EH (cell line): ENCODE data around the gene TP53.

Experiments
- DNase-seq: peaks from one replicate; pipeline ENCODE4 v3.0.0-alpha.2; 2015; ENCODE audit warnings: low read depth

TP53 gene

GRCh38 chr17:7706631-7707354 is 19.5 kb upstream of the TP53 start:
- no peak for DNase-seq

DNA sequence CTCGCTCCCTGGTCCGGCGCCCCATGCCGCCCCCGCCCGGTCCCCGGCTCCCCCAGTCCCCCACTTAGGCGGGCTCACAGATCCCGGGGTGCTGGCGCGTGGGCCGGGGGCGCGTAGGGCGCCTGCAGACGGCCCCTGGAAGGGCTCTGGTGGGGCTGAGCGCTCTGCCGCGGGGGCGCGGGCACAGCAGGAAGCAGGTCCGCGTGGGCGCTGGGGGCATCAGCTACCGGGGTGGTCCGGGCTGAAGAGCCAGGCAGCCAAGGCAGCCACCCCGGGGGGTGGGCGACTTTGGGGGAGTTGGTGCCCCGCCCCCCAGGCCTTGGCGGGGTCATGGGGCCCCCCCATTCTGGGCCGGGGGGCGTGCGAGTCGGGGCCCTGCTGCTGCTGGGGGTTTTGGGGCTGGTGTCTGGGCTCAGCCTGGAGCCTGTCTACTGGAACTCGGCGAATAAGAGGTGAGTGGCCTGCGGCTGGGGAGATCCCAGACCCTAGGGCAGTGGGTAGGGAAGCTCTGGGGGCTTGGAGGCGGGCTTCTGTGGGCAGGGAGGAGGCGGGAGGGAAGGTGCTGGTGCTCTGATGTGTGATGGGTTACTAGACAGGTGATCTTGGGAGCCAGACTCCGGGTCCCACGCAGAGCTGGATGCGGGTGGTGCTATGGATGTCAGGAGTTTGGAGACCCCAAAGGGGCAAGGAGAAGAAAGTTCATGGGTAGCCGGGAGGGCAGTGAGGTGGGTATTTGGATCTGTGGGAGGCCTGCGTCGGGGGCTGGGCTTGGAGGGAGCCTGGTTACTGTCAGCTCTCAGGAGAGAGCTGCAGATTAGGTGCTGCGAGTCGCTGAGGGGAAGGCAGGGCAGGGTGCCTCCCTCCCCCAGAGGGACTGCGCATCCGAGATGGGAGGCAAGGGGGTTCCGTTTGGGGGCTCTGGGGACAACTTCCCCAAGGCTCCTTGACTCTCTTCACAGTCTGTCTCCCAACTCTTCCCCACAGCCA is 18.3 kb upstream of the TP53 start:
- DNase-seq = no peak

GRCh38 chr17:7704601-7705268 is 17.4 kb upstream of the TP53 start, which contains the start of gene EFNB3:
TSS of gene EFNB3 (plus strand) at chr17:7705202. CDS start at chr17:7705599, 397 bp downstream.
- peak; percentile 56 for DNase-seq

GRCh38 chr17:7703584-7704479 is 16.5 kb upstream of the TP53 start:
- DNase-seq = peak; percentile 54

DNA sequence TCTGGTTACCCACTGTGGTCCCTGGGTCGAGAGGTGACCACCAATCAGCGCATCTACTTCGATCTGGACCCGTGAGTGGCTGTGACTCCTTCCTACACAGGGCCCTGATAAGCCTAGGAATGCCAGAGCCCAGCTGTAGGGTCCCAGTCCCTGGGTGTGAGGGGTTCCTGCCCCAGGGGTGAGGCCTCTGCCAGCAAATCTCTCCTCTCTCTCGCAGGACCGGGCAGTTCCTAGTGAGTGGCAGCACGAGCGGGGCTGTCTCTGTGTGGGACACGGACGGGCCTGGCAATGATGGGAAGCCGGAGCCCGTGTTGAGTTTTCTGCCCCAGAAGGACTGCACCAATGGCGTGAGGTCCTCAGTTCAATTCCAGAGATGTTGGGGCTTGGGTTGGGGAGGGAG is 15.5 kb upstream of the TP53 start:
- no peak for DNase-seq

- DNase-seq = no peak
These were observed 14.4 kb upstream of the TP53 start for GRCh38 chr17:7701681-7702080.

DNA sequence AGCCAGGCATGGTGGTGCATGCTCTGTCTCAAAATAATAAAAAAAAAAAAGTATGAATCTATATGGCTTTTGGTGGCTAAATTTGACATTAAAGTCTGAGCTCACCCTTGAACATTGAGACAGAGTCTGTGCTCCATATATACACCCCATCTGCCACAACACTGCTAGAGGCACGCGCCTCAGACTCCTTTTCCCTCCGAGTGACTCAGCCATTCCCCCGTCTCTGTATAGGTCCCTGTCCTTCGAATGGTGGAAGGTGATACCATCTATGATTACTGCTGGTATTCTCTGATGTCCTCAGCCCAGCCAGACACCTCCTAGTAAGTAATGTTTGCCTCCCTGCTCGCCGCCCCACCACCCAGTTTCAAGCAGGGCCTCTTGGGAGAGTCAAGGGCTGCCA is 13.2 kb upstream of the TP53 start:
- DNase-seq = no peak

GRCh38 chr17:7697828-7698588 is 10.7 kb upstream of the TP53 start:
- no peak for DNase-seq

DNA sequence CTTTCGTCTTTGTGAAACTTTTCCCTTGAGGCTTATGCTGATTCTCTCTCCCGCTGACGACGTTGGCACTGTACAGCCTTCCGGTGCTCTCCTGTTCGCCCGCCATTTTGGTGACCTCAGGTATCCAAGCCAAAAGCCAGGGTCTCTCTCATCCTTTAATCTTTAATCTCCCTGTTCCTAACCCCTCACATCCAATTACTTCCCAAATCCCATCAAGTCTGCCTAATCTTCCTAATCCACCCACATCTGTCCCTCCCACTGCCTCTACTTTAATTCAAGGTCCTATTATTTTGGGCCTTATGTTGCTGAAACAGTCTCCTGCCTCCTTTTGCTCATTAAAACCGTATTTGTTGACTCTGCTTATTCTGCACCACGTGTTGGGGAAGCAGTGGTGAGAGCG is 8.3 kb upstream of the TP53 start:
- no peak for DNase-seq

GRCh38 chr17:7688808-7689316 is 1.6 kb upstream of the TP53 start:
- DNase-seq = no peak

GRCh38 chr17:7687908-7688807 is 868 bp upstream of the TP53 start, which contains the start of gene WRAP53:
TSS of gene WRAP53 (plus strand) at chr17:7688477. CDS start at chr17:7688649, 172 bp downstream.
- peak; percentile 99 for DNase-seq

- DNase-seq = peak; percentile 83
These were observed 843 bp downstream of the TP53 start for GRCh38 chr17:7686222-7687071.

DNA sequence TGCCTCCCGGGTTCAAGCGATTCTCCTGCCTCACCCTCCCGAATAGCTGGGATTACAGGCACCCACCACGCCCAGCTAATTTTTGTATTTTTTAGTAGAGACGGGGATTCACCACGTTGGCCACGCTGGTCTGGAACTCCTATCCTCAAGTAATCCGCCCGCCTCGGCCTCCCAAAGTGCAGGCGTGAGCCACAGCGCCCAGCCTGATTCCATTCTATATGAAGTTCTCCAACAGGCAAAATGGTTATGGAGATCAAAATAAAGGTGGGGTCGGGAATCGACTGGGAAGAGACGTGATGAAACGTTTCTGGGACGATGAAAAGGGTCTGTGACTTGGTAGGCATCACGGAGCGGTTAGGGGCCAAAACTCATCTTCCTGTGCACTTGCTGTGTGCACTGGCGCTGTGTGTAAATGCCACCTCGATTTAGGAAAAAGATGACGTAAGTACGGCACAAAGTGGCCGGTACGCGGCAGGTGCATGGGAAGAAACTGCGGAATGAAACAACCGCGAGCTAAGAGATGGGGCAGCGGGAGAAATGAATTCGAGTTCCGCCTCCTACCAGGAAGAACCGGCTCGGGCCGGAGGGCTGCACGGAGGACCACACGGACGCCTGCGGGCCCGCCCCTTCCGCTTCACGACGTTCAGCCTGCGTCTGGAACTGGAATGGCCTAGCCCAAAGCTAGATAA is 1.6 kb downstream of the TP53 start:
- peak; percentile 93 for DNase-seq

DNA sequence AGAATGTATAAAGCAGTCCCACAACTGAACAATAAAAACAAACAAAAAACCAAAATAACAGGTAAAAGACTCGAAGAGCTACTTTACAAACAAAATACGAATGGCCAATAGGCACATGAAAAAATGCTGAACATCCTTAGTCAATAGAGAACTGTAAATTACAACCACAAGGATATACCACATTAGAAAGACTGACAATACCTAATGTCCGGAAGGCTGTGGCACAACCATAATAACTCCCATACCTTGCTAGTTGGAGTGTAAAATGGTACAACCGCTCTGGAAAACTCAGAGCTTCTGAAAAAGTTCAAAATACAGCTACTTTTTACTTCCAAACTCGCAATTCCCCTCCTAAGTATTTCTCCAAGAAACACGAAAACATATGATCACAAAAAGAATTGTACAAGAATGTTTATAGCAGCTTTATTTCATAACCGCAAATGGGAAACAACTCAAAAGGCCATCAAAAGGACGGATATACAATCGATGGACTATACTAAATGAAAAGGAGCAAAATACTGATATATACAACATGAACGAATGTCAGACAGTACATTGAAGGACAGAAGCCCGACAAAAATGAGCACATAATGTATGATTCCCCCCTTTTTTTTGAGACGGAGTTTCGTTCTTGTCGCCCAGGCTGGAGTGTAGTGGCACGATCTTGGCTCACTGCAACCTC is 2.3 kb downstream of the TP53 start:
- no peak for DNase-seq

GRCh38 chr17:7677388-7678067 is 9.8 kb downstream of the TP53 start:
- no peak for DNase-seq

DNA sequence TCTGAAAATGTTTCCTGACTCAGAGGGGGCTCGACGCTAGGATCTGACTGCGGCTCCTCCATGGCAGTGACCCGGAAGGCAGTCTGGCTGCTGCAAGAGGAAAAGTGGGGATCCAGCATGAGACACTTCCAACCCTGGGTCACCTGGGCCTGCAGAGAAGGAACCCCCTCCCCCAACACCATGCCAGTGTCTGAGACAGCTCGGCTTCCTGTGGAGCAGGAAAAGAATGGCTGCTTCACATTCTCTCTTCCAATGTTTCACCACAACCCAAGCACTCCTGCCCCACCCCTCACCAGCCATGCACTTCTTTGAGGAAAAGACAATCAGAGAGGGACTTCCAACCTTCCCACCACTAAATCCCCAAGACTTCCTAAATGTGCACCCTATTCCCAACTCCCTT is 10.8 kb downstream of the TP53 start:
- no peak for DNase-seq

GRCh38 chr17:7674934-7675333 is 12.4 kb downstream of the TP53 start:
- no peak for DNase-seq
